Measurements from ENCODE around the gene TENM3.

The TENM3 gene

DNA sequence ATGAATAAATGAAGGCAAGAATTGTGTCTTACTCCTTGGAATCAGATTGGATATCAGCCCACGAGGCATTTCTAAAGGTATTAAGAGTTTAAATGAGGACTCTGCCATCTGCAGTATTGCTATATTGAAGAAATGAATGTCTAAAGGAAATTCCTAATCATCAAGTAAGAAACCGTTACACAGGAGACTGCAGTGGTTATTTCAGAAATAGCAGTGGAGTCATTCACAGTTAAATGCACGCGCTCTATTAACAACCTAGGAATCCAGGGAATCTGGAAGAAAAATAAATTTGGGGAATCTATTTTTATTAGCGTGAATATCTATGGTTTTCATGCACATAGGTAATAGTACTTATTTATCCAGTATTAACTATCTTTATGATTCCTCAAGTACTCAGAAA lies 334.2 kb downstream of the TENM3 start:
- no peak for DNase-seq

DNA sequence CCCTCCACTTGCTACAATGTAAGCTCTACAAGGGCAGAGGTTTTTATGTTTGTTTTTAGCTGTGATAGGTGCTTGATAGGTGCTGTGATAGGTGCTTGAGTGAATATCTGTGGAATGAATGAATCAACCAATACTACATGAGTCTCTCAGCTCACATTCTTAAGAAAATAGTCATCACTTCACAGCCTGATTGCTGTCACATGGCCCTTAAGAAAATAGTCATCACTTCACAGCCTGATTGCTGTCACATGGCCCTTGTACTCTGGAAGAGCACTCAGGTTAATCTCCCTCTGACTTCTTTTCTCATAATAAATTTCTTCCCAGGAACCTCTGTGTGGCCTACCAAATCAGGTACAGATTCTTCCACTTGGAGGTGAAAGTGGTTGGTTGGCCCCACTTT lies 335.2 kb downstream of the TENM3 start:
- DNase-seq, result no peak

DNA sequence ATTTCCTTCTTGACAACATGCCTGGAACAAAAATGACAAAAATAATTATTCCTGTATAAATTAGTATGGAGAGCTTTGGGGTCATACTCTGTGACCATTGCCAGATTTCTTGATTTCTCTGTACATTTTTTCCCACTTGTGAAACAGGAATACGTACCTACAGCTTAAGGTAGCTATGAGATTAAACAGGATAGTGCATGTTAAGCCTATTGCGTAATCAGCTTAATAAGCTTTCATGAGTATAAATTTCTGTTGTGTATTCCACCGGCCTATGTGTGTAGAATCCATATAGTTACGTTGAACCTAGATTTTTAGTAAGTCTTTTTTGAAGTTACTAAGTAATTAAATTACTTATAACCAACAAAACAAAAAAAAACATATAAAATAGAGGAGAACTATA lies 339.0 kb downstream of the TENM3 start:
- no peak for DNase-seq

DNA sequence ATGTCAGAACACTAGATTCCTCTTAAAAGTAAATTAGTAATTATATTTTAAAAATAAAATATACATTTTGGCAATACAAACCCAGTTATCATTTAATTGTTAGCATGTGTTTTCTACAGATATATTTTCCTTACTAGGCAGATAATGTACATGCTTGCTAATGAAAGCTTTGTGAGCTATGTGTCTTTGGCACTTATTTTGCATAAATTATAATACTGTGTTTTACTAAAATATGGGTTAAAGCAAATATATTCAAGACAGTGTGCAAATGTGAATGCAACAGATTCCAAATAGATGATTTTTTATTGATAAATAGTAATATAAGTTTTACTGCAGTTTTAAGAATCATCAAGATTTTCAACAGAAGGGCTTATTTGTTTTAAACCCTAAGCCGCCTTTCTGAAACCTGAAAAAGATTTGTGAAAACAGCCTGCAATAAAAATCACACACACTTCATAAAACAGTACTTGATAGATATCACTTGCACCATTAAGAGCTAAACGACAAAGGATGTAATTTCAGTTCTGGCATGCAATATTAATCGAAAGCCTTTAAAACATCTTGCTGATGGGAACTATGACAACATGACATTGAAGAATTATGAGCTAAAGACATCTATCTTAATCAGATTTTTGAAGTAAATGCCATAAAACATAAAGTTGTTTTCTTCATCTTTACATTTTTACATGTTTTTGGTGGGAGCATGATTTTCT lies 340.7 kb downstream of the TENM3 start:
- DNase-seq, result no peak

DNA sequence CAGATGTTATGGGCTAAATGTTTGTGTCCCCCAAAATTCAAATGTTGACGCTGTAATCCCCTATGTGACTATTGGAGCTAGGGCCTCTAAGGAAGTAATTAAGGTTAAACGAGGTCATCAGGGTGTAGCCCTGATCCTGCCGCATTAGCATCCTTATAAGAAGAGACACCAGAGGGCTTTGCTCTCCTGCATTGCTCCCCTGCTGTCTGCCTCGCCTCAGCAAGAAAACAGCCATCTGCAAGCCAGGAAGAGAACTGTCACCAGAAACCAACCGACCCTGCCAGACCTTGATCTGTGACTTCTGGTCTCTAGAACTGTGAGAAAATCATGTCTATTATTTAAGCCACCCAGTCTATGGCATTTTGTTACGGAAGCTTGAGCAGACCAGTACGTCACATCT lies 342.1 kb downstream of the TENM3 start:
- no peak for DNase-seq

DNA sequence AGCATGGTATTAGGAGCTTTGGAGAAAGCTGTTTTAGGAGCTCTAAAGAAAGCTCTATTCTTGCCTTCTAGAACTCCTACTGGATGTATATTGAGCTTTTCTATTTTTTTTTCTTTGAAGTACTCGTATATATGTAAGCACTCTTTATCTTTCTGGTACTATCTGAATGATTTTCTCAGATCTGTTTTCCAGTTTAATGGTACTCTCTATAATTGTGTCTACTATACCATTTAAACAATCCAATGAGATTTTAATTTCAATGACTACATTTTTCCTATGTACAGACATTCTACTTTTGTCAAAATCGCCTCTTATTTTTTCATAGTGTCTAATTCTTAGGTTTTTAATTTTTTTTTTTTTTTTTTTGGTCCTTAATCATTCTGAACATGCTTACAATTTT lies 345.9 kb downstream of the TENM3 start:
- DNase-seq, result no peak

DNA sequence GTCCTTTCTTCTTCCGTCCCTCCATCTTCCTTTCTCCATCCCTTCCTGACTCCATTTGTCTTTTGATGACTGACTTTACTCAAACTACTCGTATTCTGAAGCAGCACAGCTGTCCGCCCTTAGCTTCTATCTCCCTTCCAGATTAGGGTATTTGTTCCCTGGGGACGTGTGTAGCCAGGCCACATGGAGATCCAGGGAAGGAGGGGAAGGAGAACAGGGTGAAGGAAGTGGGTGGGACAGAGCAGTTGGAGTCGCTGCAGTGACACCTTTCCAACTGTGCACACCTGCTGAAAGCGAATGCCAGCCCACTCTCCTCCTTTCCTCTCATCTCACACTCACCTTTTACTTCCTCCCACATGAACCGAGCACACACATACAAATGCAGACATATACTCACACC lies 350.2 kb downstream of the TENM3 start:
- DNase-seq, result no peak

DNA sequence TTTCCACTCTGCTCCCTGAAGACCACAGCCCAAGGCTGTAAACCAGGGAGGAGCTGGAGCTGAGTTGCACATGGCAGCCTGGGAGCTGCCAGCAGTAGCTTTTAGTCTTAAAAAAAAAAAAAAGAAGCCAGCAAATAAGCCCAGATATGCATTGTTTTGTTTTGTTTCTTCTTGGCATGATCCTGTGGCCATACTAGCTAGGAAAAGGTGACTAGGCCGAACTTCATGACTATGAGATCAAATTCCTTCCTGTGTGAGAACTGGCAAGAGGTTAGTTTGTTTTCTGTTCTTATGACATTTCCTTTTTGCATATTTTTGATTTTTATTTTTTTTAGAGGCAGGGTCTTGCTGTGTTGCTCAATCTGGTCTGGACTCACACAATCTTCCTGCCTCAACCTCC lies 350.7 kb downstream of the TENM3 start:
- DNase-seq, result no peak

DNA sequence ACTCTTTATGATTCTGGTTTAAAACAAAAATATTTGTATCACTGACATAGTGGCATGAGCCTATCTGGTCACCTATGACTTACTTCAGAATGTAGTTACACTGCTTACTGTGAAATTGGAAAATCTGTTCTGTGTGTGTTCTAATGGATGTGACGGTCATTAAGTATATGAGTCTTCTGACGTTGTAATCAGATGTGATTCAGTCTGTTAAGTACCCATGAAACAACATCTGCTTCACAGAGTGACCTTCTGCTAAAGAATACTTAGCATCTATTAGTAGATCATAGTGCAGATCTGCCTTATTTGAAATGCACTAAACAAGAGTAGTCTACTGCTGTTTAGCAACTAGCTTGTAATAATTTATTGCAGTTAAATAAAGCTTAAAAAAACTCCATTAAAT lies 356.9 kb downstream of the TENM3 start:
- no peak for DNase-seq

DNA sequence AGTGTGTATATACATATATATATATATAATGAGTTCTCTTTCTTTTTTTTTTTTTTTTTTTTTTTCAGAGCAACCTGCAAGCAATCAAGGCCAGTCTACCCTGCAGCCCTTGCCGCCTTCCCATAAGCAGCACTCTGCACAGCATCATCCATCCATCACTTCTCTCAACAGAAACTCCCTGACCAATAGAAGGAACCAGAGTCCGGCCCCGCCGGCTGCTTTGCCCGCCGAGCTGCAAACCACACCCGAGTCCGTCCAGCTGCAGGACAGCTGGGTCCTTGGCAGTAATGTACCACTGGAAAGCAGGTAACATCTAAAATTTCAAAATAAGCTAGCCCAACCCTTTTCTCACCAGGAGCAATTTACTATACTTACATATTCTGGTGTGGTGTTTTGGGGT lies 357.7 kb downstream of the TENM3 start:
- no peak for DNase-seq

DNA sequence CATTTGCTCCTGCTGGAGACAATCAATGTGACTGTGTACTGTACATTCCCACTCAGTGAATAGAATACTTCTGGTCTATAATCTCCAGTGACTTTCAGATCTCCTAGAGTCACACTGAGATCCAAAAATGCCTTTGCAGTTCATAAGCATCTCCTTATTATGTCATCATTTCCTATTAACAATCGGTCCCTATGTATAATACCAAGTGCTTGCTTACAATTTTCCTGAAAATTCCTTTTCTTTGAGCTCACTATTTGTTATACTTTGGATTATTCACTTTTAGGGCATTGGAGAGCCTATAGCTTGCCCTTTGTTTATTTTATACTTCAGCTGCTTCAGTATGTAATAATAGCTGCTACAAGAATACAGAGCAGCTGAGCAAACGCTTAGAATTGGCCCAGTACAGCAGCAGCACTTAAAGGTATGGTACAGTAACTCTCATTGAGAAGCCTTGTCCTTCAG lies 361.0 kb downstream of the TENM3 start:
- DNase-seq, result no peak

DNA sequence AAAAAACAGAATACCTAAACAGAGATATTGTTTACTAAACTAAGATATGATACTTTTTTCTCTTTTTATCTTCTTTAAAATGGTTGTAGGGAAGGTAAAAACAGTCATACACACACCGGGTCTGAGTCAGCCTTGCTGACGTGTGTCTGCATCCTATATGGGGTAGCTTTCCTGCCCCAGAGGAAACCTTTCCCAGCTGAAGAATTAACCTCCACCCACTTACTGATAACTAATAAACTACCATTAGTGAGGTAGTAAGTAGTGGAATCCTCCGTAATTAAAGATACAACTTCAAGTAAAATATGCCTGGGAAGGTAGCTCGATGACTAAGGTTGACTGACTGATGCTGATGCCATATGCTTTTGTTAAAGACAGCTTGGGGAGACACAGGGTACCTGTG lies 361.8 kb downstream of the TENM3 start:
- DNase-seq, result no peak

DNA sequence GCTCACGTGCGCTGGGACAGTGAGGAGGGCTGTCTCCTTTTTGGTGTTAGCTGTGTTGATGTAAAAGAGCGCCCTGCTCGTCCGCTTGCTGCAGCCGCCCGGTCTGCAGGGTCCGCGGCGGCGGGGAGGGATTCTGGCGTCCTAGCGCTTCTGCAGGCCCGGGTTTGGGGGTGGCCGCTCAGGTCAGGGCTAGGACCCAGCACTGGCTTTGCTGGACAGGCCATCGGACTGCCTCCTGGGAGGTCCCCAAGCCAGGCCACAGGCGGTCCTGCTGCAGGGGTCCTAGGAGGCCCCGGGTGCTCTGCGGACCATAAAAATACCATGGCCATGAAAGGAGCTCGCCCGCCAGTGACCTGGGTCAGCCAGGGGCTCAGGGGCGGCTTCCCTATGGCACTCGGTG lies 365.3 kb downstream of the TENM3 start:
- no peak for DNase-seq

DNA sequence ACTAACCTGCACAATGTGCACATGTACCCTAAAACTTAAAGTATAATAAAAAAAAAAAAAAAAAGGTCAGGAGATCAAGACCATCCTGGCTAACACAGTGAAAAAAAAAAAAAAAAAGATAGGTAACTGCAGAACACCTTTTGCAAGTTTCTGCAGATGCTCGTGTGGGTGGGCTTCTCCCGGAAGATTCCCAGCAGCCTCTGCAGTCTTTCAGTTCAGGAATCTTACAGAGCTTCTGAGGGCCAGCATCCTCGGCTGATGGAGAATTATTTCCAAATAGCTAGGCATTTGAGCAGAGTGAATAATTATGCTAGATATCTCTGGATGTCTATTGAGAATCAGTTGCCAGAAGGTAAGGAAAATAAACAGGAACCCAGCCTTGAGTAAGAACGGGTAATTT lies 373.3 kb downstream of the TENM3 start:
- no peak for DNase-seq

DNA sequence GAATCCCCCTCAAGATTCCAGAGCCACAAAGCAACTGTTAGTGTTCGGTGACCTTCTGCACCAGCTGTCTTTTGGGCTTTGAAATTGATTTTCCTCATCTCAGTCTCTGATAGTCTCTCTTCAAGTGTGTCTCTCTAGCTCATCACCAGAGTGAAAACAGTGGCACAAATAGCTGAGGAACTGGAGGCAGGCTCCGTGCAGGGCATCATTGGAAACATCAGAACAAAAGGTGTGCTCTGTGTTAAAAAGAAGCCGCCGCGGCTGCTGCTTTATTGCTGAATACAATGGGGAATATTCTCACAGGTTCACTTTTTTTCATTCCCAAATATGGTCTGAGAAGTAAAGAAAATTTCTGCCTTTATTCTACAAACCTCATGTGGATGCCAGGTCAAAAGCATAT lies 376.5 kb downstream of the TENM3 start:
- DNase-seq, result no peak

DNA sequence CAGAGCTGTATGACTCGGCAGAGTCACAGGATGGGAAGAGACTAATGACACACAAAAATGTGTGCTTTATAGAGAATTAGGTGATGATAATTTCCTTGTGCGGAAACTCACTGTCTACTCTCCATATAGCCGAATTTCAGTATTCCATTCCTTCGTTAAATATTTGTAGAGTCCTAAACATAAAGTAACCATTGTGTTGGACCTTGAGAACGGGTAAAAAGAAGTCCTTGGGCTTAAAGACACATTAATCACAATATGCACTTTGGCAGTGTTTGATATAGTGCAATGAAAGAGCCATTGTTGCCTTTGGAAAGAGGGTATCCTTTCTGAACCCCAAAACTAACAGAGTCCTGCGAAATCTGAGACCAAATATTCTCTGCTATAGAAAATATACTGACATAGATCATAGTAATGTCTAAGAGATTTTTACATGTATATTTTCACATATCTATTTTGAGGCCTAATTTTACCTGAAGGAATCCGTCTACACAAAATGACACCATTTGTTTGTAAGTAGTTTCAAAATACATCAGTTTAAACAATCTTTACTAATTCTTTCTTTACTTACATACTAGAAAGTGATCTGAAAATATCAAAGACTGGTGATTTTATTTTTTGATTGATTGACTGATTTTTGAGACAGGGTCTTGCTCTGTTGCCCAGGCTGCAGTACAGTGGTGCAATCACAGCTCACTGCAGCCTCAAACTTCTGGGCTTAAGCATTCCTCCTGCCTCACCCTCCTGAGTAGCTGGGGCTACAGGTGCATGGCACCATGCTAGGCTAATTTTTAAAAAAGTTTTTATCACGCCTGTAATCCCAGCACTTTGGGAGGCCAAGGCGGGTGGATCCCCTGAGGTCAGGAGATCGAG lies 377.1 kb downstream of the TENM3 start:
- DNase-seq, result no peak

DNA sequence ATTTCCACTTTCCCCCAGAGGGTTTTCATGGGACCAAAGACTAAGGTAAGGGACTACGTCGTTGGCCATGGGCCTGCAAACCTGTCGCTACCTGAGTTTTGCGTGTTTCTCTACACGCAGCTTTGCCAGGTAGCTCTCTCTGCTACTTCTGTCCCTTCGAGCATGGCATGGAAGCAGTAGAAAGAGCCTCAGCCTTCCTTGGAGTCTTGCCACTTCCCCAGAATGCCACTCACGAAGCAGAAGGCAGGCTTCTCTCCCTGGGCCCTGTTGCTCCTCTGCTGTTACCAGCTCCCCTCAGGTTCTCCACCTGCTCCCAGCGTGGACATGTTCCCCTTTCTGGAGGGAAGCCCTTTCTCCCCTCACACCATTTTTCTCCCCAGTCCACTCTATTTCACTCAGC lies 381.1 kb downstream of the TENM3 start:
- DNase-seq, result no peak

DNA sequence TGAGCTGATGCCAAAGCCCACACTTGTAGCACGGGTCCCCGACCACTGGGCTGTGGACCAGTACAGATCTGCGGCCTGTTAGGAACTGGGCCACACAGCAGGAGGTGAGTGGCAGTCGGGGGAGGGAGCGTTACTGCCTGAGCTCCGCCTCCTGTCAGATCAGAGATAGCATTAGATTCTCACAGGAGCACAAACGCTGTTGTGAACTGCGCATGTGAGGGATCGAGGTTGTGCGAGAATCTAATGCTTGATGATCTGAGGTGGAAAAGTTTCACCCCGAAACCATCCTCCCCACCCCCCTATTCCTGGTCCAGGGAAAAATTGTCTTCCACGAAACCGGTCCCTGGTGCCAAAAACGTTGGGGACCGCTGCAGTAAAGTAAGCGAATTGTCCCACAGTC lies 382.0 kb downstream of the TENM3 start:
- DNase-seq, result no peak

DNA sequence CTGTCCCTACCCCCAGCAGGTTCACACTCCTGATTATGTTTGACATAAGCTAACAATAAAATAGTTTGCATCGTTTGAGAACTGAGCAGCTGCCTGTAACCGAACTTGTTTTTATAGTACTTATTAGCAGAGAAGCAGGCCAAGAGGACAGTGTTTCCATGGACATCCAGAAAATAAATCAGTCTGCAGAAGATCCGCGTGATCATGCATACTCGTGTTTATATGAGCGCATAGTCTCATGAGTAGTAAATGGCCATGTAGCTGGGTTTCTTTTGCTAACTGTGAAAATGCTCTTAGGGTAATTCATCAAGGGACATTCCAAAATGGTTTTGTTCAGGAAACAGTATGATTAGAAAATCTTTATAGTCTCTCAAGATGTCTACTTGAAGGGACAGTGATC lies 384.8 kb downstream of the TENM3 start:
- no peak for DNase-seq

DNA sequence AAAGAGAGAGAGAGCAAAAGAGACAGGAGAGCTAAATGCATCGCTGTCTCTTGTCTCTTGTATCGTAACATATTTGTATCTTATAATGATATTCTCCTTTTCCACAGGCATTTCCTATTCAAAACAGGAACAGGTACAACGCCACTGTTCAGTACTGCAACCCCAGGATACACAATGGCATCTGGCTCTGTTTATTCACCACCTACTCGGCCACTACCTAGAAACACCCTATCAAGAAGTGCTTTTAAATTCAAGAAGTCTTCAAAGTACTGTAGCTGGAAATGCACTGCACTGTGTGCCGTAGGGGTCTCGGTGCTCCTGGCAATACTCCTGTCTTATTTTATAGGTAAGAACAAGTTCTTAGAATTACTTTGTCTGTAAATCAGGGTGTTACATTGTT lies 385.3 kb downstream of the TENM3 start:
- no peak for DNase-seq

DNA sequence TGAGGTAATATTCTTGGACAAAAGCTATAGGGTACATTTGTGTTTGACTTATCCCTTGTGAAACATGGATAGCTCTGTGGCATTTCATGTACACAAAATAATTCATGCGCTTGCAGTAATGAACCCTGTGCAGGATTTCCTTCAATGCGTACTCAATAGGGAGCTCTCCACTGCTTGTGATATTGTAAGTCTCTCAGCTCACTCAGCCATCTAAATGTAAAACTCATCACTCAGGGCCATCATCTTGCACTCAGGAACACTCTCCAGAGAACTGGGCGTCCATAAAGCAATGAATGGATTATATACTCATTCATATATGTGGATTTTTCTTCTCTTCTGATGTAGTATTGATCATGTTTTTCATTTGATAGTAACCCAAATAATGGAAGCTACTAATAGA lies 385.9 kb downstream of the TENM3 start:
- no peak for DNase-seq

DNA sequence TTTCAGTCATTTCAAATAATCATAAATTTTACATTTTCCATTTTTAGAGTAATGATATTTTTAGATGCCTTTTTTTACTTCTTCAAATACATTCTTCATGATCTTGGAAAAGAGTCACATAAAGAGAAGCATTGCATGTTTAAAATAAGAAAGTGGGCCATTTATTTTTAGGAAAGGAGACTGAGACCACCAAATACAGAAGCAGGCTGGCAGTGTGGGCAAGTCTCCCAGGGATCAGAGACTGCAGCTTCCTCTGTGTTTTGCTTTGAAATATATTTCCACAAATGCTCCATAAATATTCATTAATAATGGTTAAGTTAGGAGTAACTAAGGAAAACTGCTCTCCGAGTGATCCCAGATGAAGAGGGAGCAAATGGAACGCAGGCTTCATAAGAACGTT lies 397.3 kb downstream of the TENM3 start:
- no peak for DNase-seq

DNA sequence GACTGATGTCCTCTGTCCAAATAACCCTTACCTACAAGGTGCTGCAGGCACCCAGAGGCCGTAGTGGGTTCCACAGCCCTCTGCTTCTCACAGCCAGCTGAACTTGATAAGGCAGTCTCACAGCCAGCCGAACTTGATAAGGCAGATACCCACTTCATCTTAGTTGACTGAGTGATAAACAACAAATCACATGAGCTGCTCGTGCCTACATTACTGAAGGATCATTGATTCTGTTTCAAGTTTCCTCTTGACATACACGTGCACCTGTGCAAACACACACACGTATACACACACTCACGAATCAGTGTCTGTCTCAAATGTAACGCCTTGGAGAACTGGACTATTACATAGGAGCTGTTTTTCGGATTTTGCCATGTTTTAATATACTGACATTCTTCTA lies 397.7 kb downstream of the TENM3 start:
- no peak for DNase-seq

DNA sequence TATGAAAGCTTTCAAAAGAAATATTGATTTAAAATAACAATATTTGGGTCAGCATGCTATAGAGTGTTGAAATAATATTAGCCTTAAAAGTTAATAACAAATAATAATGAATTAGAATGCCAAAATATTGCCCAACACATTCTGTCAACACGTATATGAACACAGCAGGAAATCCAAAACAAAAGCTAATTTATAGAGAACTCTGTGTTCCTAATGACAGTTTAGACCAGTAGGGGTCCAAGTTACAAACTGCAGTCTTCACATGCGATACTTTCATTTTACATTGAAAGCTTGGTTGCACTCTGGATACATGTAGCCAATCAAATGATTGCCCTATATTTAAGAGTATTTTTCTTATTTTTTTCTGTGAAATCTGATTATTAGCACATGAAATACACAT lies 399.6 kb downstream of the TENM3 start:
- DNase-seq, result no peak
